IPS-11a (cell line): ENCODE results near the gene NASP.
A peak's percentile ranks its signal among the peaks of the same experiment; 100 is the strongest.
"Not testable (repeated sequence)": the region's sequence is repeated elsewhere in the genome, so short reads cannot be mapped to it uniquely, and the experiment has no call there.

Experiments
- H3K4me3 ChIP-seq: one replicate; pipeline ENCODE4 v1.5.1; 2013; ENCODE audit warnings: low read depth, low read length, control low read depth

The NASP gene

DNA sequence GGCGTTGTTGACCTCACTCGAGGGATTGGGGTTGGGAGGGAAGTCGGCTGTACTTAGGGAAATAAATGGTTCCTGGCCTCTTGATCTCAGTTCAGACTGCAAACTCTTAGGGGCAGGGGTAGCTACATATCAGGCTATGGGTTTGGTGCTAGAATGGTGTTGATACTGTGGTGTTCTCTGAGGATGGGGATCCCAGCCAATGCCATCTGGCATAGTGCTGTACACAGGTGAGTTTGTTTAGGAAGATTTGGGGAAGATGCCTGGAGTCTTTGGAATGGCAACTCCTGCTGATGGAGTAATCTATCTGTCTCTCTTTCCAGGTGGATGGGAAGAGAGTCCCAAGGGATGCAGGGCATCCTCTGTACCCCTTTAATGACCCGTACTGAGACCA lies 14.3 kb upstream of the NASP start:
- H3K4me3 ChIP-seq = no peak overlapping the region

DNA sequence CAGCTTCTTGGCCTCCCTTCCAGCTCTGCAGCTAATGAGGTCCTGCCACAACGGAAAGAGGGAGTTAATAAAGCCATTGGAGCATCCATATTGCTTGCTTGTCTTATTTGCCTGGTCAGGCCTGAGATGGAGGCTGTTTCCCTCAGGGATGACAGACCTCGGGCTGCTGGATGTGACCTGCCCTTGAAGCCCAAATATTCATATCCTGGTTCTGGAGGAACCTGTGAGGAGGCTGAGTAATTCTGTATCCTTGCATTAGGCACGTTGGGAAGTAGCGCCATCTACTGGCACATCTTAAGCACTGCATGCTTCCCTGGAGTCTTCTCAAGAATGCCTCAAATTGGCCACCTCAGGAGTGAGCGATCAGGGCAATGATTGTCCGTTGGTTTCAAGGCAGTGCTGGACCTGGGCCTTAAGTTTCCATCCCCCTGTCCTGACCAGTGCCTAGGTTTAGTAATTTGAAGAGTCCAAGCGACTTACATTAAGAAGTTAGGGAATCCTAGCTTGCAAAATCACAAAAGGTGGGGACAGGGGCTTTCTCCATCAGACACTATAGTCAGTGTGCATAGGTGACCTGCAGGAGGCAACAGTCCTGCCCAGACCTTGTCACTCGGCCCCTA lies 13.8 kb upstream of the NASP start:
- H3K4me3 ChIP-seq = no peak overlapping the region

DNA sequence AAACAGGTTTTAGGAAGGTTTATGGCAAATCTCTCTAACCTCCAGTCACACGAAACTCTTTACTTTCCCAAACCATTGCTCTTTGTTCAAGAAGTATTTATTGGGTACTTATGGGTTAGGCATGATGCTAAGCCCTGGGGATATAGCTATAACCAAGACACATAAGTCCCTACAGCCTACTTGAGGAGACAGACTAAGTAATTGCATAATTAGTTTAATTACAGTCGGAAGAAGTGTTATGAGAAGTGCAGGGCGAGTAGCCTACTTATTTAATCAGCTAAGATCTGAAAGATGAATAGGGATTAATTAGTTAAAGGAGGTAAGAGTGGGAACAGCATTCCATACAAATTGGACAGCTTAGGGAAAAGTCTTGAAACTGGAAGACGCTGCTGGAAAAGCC lies 13.2 kb upstream of the NASP start:
- H3K4me3 ChIP-seq = no peak overlapping the region

DNA sequence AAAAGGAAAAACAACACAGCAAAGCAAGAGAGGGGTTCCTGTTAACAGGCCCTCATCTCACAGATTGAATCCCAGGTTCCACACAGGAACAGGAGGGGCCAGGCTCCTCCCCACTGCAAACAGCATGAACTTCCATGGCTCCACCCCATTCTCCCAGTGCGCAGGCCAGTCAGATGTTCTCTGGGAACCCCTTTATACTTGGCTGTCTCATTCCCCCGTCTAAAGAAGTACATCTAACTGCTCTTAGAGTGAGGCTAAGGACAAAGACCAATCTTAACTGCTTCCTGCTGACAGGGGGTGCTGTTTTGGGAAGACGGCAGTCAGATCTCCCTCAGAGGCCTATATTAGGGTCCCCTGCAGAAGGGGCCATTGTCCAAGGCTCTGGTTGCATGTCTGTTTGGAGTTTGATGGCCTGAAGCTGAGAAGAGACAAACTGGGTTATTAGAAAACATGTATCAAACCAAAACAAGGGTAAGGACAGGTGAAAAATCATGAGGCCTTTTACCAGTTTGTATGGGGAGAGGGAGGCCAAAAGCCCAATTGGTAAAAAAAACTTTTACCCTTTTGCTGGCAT lies 10.5 kb upstream of the NASP start:
- H3K4me3 ChIP-seq = no peak overlapping the region

DNA sequence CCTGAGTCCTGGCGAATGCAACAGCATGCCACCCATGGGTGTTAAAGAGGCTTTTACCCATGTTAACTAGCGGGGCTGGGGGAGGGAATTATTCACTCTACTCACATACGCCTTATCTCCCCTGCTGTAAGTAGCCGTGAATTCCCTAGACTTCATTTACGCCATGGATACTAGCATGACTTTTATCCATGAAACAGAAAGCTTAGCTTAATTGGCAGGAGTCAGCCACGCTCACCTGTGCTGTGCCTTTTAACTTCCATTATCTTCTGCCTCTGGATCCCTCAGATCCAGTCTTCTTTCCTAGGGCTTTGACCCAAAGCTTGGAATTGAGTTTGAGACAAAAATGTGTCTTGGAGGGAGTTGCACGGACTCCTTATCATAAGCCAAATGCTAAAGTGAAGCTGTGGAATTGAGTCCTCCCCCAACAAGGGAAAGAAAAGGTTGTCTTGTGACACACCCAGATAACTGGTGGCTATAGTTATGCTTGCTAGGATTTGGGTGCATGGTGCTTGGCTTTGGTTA lies 9.7 kb upstream of the NASP start:
- H3K4me3 ChIP-seq = no peak overlapping the region

DNA sequence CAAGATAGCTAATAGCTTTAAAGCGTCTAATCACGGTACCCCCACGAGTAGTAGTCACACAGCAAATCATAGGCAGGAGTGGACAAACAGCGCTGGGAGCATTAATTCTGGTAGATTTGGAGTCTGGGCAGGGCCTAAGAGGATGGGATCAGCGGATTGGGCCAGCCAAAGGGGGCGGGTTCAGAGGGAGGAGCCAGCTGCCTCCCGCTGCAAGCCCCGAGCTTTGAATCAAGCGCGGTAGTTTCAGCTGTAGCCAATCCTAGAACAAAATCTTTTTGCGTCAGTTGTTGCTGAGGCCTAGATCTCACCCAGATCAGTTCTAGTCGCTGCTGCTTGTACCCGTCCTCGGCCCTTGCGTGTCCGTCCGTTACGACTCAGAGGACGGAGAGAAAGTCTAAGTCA lies 576 bp upstream of the NASP start:
- H3K4me3 ChIP-seq = peak overlapping the region; percentile 100

DNA sequence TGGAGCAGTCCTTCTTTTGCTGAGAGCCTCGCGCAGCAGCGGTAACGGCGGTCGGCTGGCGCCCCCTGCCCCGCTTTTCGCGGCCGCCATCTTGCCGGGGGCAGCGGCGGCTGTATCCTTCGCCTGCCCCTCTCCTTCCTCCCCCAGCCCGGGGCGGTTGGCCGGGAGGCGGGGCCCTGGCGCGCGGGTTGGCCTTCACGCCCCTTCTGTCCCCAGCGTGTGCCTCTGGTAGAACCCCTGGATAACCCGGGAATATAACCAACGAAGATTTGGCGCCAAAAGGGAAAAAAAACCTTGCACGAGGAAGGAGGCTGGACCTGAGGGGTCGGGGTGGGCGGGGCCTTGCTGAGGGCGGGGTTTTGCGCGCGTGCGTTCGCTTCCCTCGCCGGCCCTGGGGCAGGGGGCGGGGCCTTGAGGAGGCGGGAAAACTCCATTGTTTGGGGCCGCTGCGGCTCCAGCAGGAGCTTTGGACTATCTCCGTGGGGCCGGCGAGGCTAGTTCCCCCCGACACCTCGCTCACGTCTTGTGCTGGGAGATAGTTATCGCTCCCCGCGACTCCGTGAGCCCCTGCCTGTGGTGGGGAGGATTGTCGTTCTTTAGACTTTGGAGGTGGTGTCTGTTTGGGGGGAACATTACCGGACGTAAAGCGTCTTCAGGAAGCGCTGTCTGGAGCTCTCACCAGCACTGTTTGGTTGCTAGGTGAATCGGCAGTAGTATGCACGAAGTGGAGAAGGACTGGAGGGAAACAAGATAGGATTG lies 689 bp downstream of the NASP start:
- peak overlapping the region; percentile 100 for H3K4me3 ChIP-seq

DNA sequence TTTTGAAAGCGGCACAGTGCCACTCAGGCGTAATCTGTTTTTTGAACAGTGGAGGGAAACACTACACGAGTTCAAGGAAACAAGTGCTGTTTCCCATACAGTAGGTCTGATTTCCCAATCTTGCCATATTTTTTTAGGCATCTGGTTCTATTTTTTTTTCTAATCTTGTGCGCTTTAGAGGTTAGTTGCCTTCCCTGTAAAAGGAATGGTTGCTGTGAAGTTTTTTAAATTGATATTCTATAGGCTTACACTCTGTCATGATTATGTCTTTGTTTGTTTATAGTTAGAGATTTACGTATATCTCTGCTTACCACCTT lies 1.2 kb downstream of the NASP start:
- H3K4me3 ChIP-seq = peak overlapping the region; percentile 100

DNA sequence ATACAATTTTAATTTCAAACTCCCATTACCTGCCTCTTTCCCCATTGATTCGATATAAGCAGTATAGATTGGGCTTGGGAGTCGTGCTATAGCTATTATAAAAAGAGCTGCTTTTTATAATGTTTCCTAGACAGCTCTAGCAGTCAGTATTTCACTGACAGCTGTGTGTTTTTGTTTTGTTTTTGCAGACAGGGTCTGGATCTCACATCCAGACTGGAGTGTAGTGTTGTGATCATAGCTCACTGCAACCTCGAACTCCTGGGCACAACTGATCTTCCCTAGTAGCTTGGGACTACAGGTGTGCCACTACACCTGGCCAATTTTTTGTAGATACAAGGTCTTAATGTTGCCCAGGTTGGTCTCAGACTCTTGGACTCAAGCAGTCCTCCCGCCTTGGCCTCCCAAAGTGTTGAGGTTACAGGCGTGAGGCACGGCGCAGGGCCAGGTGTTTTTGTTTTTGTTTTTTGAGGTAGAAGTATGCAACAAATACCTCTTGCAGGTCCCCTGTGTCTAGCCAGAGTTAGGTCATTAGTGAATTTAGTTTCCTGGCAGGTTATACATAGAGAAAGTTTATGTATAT lies 1.7 kb downstream of the NASP start:
- H3K4me3 ChIP-seq = peak overlapping the region; percentile 100

DNA sequence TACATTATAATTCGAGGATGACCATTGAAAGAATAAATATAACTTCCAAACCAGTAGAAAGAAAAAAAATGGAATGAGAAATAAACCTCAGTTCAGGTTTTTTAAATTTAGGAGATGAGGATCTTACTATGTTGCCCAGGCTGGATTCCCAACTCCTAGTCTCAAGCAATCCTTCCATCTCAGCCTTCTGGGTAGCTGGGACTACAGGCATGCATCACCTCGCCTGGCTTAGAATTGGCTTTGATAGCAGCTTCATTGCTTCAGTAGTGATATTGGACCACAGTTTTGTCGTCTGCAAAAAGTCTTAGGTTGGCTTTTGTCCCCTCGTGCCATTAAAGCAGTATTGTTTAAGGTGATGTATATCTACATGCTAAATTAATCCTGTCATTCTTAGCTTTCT lies 2.9 kb downstream of the NASP start:
- no peak overlapping the region for H3K4me3 ChIP-seq

DNA sequence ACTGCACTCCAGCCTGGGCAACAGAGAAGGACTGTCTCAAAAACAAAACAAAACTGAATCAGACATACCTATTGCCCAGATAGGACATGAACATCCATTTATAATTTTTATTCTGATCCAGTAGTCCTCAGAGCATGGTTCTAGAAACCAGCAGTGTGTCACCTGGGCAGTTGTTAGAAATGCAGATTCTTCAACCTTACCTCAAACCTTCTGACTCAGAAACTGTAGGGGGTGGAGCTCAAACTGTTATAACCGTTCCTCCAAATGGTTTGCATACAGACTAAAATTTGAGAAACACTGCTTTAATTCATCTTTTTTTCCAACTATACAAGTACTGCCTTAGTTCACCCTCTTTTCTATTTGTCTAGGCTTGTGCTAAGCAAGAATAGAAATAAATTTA lies 6.0 kb downstream of the NASP start:
- no peak overlapping the region for H3K4me3 ChIP-seq

DNA sequence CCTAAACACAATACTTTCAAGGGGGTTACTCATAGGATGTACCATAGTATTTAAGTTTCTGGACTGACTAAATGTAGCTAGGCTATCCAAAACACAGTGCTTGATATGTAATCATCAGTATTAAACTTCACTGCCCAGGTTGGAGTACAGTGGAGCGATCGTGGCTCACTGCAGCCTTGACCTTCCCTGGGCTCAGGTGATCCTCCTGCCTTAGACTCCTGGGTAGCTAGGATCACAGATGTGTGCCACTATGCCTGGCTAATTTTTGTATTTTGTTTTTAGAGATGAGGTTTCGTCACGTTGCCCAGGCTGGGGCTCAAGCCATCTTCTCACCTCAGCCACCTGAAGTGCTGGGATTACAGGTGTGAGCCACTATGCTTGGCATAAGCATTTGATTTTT lies 10.6 kb downstream of the NASP start:
- H3K4me3 ChIP-seq = no peak overlapping the region

DNA sequence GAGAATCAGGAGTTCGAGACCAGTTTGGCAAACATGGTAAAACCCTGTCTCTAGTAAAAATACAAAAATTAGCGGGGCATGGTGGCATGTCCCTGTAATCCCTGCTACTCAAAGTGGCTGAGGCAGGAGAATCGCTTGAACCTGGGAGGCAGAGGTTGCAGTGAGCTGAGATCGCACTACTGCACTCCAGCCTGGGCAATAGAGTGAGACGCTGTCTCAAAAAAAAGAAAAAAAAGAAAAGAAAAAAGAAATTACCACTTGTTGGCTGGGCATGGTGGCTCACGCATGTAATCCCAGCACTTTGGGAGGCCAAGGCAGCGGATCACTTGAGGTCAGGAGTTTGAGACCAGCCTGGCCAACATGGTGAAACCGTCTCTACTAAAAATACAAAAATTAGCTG lies 12.9 kb downstream of the NASP start:
- not testable (repeated sequence) for H3K4me3 ChIP-seq

DNA sequence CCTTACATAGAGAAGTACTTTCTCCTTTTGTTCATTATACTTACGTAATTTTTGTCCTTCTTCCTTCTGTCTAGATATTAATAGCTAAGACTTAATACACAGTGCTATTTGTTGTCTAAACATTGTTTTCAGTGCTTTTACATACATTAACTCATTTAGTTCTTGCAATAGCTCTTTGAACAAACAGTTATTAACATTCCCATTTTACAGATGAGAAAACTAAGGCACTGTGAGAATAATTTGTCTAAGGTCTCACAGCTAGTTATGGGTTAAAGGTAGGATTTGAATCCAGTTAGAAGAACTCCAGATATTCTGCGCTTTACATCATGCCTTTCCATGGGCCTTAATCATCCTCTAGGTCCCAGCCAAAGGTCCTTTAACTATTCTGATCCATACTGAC lies 20.4 kb downstream of the NASP start:
- H3K4me3 ChIP-seq = no peak overlapping the region

DNA sequence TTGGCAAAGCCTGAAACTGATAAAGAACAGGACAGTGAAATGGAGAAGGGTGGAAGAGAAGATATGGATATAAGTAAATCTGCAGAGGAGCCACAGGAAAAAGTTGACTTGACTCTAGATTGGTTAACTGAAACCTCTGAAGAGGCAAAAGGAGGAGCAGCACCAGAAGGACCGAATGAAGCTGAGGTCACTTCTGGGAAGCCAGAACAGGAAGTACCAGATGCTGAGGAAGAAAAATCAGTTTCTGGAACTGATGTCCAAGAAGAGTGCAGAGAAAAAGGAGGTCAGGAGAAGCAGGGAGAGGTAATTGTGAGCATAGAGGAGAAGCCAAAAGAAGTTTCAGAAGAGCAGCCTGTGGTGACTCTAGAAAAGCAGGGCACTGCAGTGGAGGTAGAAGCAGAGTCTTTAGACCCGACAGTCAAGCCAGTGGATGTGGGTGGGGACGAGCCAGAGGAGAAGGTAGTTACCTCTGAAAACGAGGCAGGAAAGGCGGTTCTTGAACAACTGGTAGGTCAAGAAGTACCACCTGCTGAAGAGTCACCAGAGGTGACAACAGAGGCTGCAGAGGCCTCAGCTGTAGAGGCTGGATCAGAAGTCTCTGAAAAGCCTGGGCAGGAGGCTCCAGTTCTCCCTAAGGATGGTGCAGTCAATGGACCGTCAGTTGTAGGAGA lies 23.7 kb downstream of the NASP start:
- no peak overlapping the region for H3K4me3 ChIP-seq

DNA sequence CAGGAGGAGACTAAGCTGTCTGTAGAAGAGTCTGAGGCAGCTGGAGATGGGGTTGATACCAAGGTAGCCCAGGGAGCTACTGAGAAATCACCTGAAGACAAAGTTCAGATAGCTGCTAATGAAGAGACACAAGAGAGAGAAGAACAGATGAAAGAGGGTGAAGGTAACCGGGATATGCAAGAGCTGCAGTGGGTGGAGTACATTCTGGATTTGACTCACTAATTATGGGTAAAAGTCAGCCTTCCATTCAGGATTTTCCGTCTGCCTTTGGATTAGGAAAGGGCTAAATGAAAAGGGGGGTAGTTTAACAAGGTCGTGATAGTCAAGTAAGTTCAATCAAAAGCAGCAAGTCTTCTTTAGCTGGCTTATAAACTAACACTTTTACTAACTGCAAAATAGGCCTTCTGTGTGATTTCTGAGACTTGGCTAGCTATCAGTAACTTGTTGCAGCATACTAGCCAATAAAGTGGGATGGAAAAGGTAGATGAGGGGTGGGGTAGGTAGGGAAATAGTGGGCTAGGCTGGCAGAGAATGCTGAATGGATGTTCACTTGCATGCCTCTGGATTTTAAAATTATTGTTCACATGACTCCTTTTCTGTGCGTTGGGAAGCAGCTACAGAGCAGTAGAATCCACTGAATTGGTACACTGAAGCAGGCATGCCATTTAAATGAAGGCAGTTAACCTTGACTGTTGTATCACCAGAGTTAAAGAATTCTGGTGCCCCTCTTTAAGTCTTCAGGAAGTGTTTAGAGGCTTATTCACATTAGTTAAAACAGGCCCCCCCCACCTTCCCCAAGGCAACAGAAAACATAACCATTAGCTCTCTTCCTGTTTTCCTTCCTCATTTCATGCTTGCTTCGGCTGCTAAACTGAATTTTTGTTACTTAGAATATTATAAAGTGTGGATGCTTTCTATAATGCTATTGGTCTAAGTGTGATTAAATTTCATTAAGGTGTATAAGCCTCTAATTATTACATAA lies 24.6 kb downstream of the NASP start:
- H3K4me3 ChIP-seq = no peak overlapping the region

DNA sequence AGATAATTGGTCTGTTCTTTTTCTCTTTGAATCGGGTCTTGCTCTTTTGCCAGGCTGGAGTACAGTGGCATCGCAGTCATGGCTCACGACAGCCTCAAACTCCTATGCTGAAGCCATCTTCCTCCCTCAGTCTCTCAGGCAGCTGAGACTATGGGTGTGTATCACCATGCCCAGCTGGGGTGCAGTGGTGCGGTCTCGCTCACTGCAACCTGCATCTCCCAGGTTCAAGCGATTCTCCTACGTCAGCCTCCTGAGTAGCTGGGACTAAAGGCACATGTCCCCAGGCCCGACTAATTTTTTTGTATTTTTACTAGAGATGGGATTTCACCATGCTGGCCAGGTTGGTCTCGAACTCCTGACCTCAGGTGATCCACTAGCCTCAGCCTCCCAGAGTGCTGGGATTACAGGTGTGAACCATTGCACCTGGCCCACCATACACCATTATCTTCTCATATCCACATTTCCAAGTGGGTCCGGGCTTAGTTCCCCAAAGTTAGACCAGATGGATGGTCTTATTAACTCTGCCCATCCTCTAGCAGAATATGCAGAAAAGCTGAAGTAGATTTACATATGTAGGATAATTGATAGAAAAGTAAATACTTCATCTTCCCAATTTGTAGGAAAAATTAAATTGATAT lies 26.9 kb downstream of the NASP start:
- H3K4me3 ChIP-seq = no peak overlapping the region

DNA sequence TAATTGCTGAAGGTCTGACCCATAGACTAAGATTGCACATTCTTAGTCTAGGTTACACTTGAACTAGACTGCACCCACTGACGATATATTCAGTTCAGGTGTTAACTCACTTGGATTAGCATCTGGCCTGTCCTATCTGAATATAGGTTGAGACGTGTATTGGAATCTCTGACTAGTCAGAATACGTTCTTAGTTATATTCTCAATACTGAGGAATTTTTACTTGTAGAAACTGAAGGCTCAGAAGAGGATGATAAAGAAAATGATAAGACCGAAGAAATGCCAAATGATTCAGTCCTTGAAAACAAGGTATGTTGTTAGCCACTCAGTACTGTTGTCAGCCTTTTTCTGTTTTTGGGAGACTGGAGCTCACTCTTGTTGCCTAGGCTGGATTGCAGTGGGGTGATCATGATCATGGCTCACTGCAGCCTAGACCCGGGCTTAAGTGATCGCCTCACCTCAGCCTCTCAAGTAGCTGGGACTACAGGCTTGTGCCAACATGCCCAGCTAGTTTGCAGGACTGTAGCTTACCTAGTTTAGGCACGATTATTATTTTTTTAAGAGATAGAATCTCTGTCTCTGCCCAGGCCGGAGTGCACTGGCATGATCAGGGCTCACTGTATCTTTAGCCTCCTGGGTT lies 29.2 kb downstream of the NASP start:
- H3K4me3 ChIP-seq = no peak overlapping the region

DNA sequence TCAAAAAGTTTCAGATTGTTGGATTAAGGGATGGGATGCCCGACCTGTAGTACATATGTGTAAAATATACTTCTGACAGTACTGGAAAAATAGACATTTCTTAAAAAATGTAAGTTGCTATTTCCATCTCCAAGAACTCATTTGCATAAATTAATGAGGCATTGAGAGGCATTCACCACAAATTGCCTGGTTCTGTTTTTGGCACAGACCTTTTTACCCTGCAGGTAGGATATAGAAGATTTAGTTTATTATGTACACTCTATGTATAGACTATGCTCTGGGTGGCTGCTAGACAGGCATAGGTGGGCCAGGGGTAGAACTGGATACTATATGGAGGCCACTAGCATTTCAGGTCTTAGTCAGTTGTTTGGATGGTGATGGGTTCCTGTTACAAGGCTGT lies 32.0 kb downstream of the NASP start:
- H3K4me3 ChIP-seq = no peak overlapping the region
